Fibroblast of lung (primary cell): ENCODE measurements around the gene SLC25A23.

ENCODE experiments used
- CTCF ChIP-seq, 2 donors: IDR thresholded peaks in 1 of 2; conservative IDR thresholded peaks in 1 of 2; 1 replicate in 1 of 2; 2 replicates in 1 of 2; pipeline ENCODE4 v1.5.1; 2011 to 2012; ENCODE audit warnings: low read length in 2 of 2, control low read depth in 1 of 2, inconsistent platforms in 1 of 2, low read depth in 1 of 2, mild to moderate bottlenecking in 1 of 2
- EZH2 ChIP-seq: IDR thresholded peaks from 2 replicates; pipeline ENCODE4 v1.5.1; 2012; ENCODE audit warnings: low read length, control low read depth, mild to moderate bottlenecking; ENCODE audit errors: missing control alignments

DNA sequence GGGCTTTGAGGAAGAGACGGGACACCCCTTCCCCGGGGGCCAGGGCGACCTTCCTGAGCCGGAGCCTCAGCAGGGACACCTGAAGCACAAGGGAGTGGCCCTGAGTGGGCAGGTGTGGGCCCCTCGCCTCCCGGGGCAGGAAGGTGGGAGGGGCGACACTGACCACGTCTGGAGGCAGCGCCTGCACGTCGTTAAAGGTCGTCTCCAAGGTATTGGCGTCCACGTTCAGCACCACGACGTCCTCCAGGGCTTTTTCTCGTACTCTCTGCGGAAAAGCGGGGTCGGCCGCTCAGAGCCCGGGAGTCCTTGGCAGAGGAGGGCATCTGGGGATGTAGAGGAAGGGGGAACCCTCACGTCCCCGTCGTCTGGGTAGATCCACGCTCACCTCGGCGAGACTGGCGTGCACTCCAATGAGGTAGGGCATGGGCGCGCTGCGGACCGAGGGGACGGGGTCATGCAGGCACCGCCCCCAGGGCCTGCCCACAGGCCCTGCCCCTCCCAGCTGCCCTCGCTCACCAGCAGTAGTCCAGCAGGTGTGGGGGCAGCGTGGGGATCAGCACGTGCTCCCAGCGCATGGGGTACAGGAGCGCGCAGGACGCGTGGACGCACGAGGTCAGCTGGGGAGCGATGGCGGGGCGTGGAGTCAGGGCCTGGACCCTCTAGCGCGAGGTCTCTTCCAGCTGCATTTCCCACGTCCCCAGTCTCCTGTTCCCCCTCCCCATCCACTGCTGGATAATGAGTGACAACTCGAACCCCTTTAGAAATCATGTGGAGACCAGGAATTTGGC lies 15.9 kb upstream of the SLC25A23 start:
- TF ChIP-seq CTCF (conservative IDR thresholded peaks at IDR 0.05 in 1 of 2, IDR thresholded peaks at IDR 0.05 in 1 of 2; ENCODE audit: low read depth in 1 of 2, low read length in 2 of 2) (no peak), EZH2 (no peak)
